ENCODE data around the gene RPL26.

- no peak for TF ChIP-seq CTCF (IDR thresholded peaks at IDR 0.05 in 4 of 5, conservative IDR thresholded peaks at IDR 0.05 in 1 of 5)
- no peak for TF ChIP-seq POLR2A (IDR thresholded peaks at IDR 0.05)
Observed at GRCh38 chr17:8393470-8394231, 10.7 kb upstream of the RPL26 start.

Measured in gastrocnemius medialis (tissue), 4 donors.